Thyroid gland (tissue), 4 donors: ENCODE results near the gene MATN1. TPM values are rescaled to one million over a fixed set of nuclear protein-coding genes. Genes with fewer than 3 reads are reported as not detected.

Experiments
- DNase-seq, 2 donors: peaks; one replicate each; pipeline ENCODE4 v3.0.0-alpha.2; 2019
- H3K27ac ChIP-seq, 3 donors: fragments of 200-600 bp; sonication (generic); 1 replicate in 2 of 3; 2 replicates in 1 of 3; pipeline ENCODE4 v1.5.1; 2016 to 2019; ENCODE audit warnings: mild to moderate bottlenecking in 1 of 3, moderate library complexity in 1 of 3
- H3K27me3 ChIP-seq: fragments of 200-600 bp; sonication (generic); one replicate; pipeline ENCODE4 v1.5.1; 2019
- H3K36me3 ChIP-seq, 2 donors: fragments of 200-600 bp; sonication (generic); one replicate each; pipeline ENCODE4 v1.5.1; 2016 to 2019
- H3K4me1 ChIP-seq, 2 donors: fragments of 200-600 bp; sonication (generic); one replicate each; pipeline ENCODE4 v1.5.1; 2017 to 2019
- H3K4me3 ChIP-seq, 3 donors: fragments of 200-600 bp; sonication (generic); replicated peaks in 1 of 3; 1 replicate in 2 of 3; 2 replicates in 1 of 3; pipeline ENCODE4 v1.5.1; 2016; ENCODE audit warnings: mild to moderate bottlenecking in 1 of 3
- H3K9me3 ChIP-seq: fragments of 200-600 bp; sonication (generic); one replicate; pipeline ENCODE4 v1.5.1; 2017
- POLR2A ChIP-seq, 2 donors: fragments of 450-650 bp; IDR thresholded peaks; one replicate each; pipeline ENCODE4 v1.6.1; 2017; ENCODE audit warnings: antibody characterized with exemption in 2 of 2, mild to moderate bottlenecking in 2 of 2, moderate library complexity in 1 of 2
- WGBS, 2 donors: methylation state at CpG; one replicate each; pipeline ENCODE4 v1.1.5; 2017; 5-methylcytosine and 5-hydroxymethylcytosine counted together
- intact Hi-C: fragments of 100-400 bp; cut with DNase I; formaldehyde crosslinking; loops from one replicate; pipeline ENCODE4 v1.15.1; 2023
- microRNA-seq: library from miRNA; unstranded; fragments of <30 nt; microRNA quantifications from one replicate; pipeline ENCODE4, GENCODE V29; 2016
- small RNA-seq: library from RNA; depleted of rRNA; stranded (forward); fragments of <200 nt; gene quantifications from one replicate; pipeline ENCODE3, GENCODE V24; 2016
- total RNA-seq, 4 donors: library from RNA; depleted of rRNA; stranded (reverse); fragments of >200 nt; gene quantifications; one replicate each; pipeline ENCODE4 v1.2.3, GENCODE V29; 2016
- TF ChIP-seq, protein P1 (sequence below), 6 experiments: fragments of 200-600 bp in 3 of 6; fragments of 450-650 bp in 3 of 6; sonication (generic) in 3 of 6; IDR thresholded peaks; one replicate each; pipeline ENCODE4 v1.5.1; 2016 to 2019; ENCODE audit warnings: antibody characterized with exemption in 6 of 6, mild to moderate bottlenecking in 2 of 6, inconsistent platforms in 1 of 6, moderate library complexity in 1 of 6

The MATN1 gene
- total RNA-seq, 4 donors from 2014 or later: 0.45 to 3.0 TPM; not detected in 2

GRCh38 chr1:30662291-30662840, 61.0 kb downstream of the MATN1 start:
- no peaks in the 10 kb centered on the region for H3K4me1 ChIP-seq
- DNase-seq: peak; percentile 63 to 66
- H3K9me3 ChIP-seq: no peaks in the 10 kb centered on the region
- H3K27ac ChIP-seq: no peak overlapping the region
- no peaks in the 10 kb centered on the region for H3K27me3 ChIP-seq
- 33 to 41% methylated on average over 8 to 9 of the region's 9 CpGs for WGBS, 2 donors
- no peaks in the 10 kb centered on the region for H3K36me3 ChIP-seq
- H3K4me3 ChIP-seq: no peak overlapping the region
- intact Hi-C loops: no loop called here
- no peak for TF ChIP-seq POLR2A (IDR thresholded peaks at IDR 0.05)
- TF ChIP-seq, protein P1, sequence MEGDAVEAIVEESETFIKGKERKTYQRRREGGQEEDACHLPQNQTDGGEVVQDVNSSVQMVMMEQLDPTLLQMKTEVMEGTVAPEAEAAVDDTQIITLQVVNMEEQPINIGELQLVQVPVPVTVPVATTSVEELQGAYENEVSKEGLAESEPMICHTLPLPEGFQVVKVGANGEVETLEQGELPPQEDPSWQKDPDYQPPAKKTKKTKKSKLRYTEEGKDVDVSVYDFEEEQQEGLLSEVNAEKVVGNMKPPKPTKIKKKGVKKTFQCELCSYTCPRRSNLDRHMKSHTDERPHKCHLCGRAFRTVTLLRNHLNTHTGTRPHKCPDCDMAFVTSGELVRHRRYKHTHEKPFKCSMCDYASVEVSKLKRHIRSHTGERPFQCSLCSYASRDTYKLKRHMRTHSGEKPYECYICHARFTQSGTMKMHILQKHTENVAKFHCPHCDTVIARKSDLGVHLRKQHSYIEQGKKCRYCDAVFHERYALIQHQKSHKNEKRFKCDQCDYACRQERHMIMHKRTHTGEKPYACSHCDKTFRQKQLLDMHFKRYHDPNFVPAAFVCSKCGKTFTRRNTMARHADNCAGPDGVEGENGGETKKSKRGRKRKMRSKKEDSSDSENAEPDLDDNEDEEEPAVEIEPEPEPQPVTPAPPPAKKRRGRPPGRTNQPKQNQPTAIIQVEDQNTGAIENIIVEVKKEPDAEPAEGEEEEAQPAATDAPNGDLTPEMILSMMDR (IDR thresholded peaks at IDR 0.05): no peak

GRCh38 chr1:30661311-30661710, 62.1 kb downstream of the MATN1 start:
- Histone ChIP-seq H3K9me3 (no peaks in the 10 kb centered on the region), H3K4me3 (no peak overlapping the region), H3K4me1 (no peaks in the 10 kb centered on the region), H3K36me3 (no peaks in the 10 kb centered on the region), H3K27ac (no peak overlapping the region), H3K27me3 (no peaks in the 10 kb centered on the region)
- TF ChIP-seq POLR2A (IDR thresholded peaks at IDR 0.05): no peak
- TF ChIP-seq, protein P1 (IDR thresholded peaks at IDR 0.05): no peak
- WGBS, 2 donors: 88 to 94% methylated on average over 10 of the region's 10 CpGs
- no peak for DNase-seq
- intact Hi-C loops: no loop called here

Small RNAs within 50 kb of the gene (microRNA-seq; reads per million reads assigned to microRNA genes)
- not detected for gene MIR4420

Small RNAs within 50 kb of the gene (small RNA-seq; reads per million reads assigned to genes)
- not detected for gene MIR4420

Other genes with a start within 250 kb of the MATN1 start
- 10 to 100 TPM; 25.3 to 97.3 (median 46.4) TPM for gene LAPTM5, start 34.2 kb upstream of the MATN1 start, total RNA-seq
- 10 to 100 TPM; 13.2 to 19.5 (median 15.9) TPM for gene SDC3, start 185.2 kb upstream of the MATN1 start, total RNA-seq